ENCODE results near the gene CENPQ. TPM values are rescaled to one million over a fixed set of nuclear protein-coding genes. Genes with fewer than 3 reads are reported as not detected.

Gene CENPQ
- total RNA-seq, 1 experiment from 2014 or later = 30.0 TPM

- DNase-seq (ENCODE audit: low read depth) = no peak
These were observed 41.5 kb downstream of the CENPQ start for GRCh38 chr6:49504666-49505065.

GRCh38 chr6:49506569-49507111, 43.5 kb downstream of the CENPQ start:
- DNase-seq (ENCODE audit: low read depth) = no peak

- no peak for DNase-seq (ENCODE audit: low read depth)
These were observed 46.2 kb downstream of the CENPQ start for GRCh38 chr6:49509342-49509741.

- DNase-seq (ENCODE audit: low read depth) = no peak
These were observed 50.2 kb downstream of the CENPQ start for GRCh38 chr6:49513153-49513989.

GRCh38 chr6:49514571-49515484, 51.7 kb downstream of the CENPQ start:
- DNase-seq (ENCODE audit: low read depth) = no peak

- no peak for DNase-seq (ENCODE audit: low read depth)
These were observed 52.4 kb downstream of the CENPQ start for GRCh38 chr6:49515485-49516146.

- DNase-seq (ENCODE audit: low read depth) = no peak
These were observed 53.0 kb downstream of the CENPQ start for GRCh38 chr6:49516147-49516505.

- no peak for DNase-seq (ENCODE audit: low read depth)
These were observed 54.7 kb downstream of the CENPQ start for GRCh38 chr6:49517919-49518318.

GRCh38 chr6:49519660-49520059, 56.5 kb downstream of the CENPQ start:
- DNase-seq (ENCODE audit: low read depth) = no peak

- DNase-seq (ENCODE audit: low read depth) = no peak
These were observed 59.8 kb downstream of the CENPQ start for GRCh38 chr6:49522710-49523593.

GRCh38 chr6:49523901-49524300, 60.7 kb downstream of the CENPQ start:
- DNase-seq (ENCODE audit: low read depth) = no peak

GRCh38 chr6:49524541-49524940, 61.4 kb downstream of the CENPQ start:
- DNase-seq (ENCODE audit: low read depth) = no peak

- DNase-seq (ENCODE audit: low read depth) = no peak
These were observed 63.4 kb downstream of the CENPQ start for GRCh38 chr6:49526598-49526997.

GRCh38 chr6:49527320-49527719, 64.2 kb downstream of the CENPQ start:
- no peak for DNase-seq (ENCODE audit: low read depth)

GRCh38 chr6:49528571-49528970, 65.4 kb downstream of the CENPQ start:
- DNase-seq (ENCODE audit: low read depth) = no peak

GRCh38 chr6:49530141-49530776, 67.1 kb downstream of the CENPQ start:
- DNase-seq (ENCODE audit: low read depth) = no peak

- peak; percentile 79 for DNase-seq (ENCODE audit: low read depth)
These were observed 68.8 kb downstream of the CENPQ start for GRCh38 chr6:49531774-49532569.

GRCh38 chr6:49535795-49536194, 72.6 kb downstream of the CENPQ start:
- no peak for DNase-seq (ENCODE audit: low read depth)

- no peak for DNase-seq (ENCODE audit: low read depth)
These were observed 75.9 kb downstream of the CENPQ start for GRCh38 chr6:49539102-49539501.
